Ectodermal cell (in vitro differentiated cells): ENCODE measurements around the gene LDLRAD1.
"Not testable (repeated sequence)": the region's sequence is repeated elsewhere in the genome, so short reads cannot be mapped to it uniquely, and the experiment has no call there.

ENCODE experiments used
- H3K27ac ChIP-seq: 2 replicates; pipeline ENCODE4 v1.7.0; 2013; ENCODE audit warnings: mild to moderate bottlenecking, low read depth, low read length; ENCODE audit not compliant: insufficient read depth, poor library complexity, severe bottlenecking
- H3K27me3 ChIP-seq: 2 replicates; pipeline ENCODE4 v1.7.0; 2013; ENCODE audit warnings: mild to moderate bottlenecking, low read length; ENCODE audit not compliant: insufficient read depth, control insufficient read depth, poor library complexity, severe bottlenecking
- H3K36me3 ChIP-seq: one replicate; pipeline ENCODE4 v1.7.0; 2013; ENCODE audit warnings: low read length; ENCODE audit not compliant: control insufficient read depth, insufficient read depth
- H3K4me1 ChIP-seq: one replicate; pipeline ENCODE4 v1.7.0; 2013; ENCODE audit warnings: low read length; ENCODE audit not compliant: control insufficient read depth, insufficient read depth
- H3K4me3 ChIP-seq: 2 replicates; pipeline ENCODE4 v1.7.0; 2013; ENCODE audit warnings: low read depth, low read length, control low read depth; ENCODE audit not compliant: insufficient read depth
- H3K9me3 ChIP-seq: 2 replicates; pipeline ENCODE4 v1.7.0; 2013; ENCODE audit warnings: mild to moderate bottlenecking, low read length, moderate library complexity; ENCODE audit not compliant: control insufficient read depth
- WGBS, 2 experiments: methylation state at CpG; one replicate each; pipeline ENCODE4 v1.1.7; 2013; ENCODE audit warnings: missing lambda C conversion rate in 2 of 2; 5-methylcytosine and 5-hydroxymethylcytosine counted together

The LDLRAD1 gene

GRCh38 chr1:54007613-54008012, 10.4 kb downstream of the LDLRAD1 start:
- Histone ChIP-seq H3K9me3 (no peaks in the 10 kb centered on the region), H3K27ac (no peak overlapping the region), H3K4me1 (no peaks in the 10 kb centered on the region), H3K36me3 (no peaks in the 10 kb centered on the region), H3K4me3 (no peak overlapping the region), H3K27me3 (no peaks in the 10 kb centered on the region)
- WGBS, 2 experiments = 94 to 97% methylated on average over 4 of the region's 4 CpGs

- H3K27ac ChIP-seq = no peak overlapping the region
- no peaks in the 10 kb centered on the region for H3K27me3 ChIP-seq
- H3K4me3 ChIP-seq = no peak overlapping the region
Measured at GRCh38 chr1:54006508-54006907, 11.5 kb downstream of the LDLRAD1 start.

GRCh38 chr1:54004481-54005049, 13.4 kb downstream of the LDLRAD1 start:
- no peaks in the 10 kb centered on the region for H3K9me3 ChIP-seq
- H3K4me3 ChIP-seq = no peak overlapping the region
- H3K27ac ChIP-seq = no peak overlapping the region
- H3K4me1 ChIP-seq = no peaks in the 10 kb centered on the region
- H3K27me3 ChIP-seq = no peaks in the 10 kb centered on the region
- no peaks in the 10 kb centered on the region for H3K36me3 ChIP-seq
- 94 to 95% methylated on average over 27 of the region's 27 CpGs for WGBS, 2 experiments

More at GRCh38 chr1:54006508-54006907, 11.5 kb downstream of the LDLRAD1 start:
- Histone ChIP-seq H3K9me3 (no peaks in the 10 kb centered on the region), H3K4me1 (no peaks in the 10 kb centered on the region), H3K36me3 (no peaks in the 10 kb centered on the region)
- WGBS, 2 experiments = 86 to 89% methylated on average over 4 of the region's 4 CpGs

- H3K27ac ChIP-seq, H3K36me3 ChIP-seq, H3K4me1 ChIP-seq, H3K9me3 ChIP-seq, H3K27me3 ChIP-seq, H3K4me3 ChIP-seq: not testable (repeated sequence)
- WGBS, 2 experiments = 96 to 97% methylated on average over 19 of the region's 19 CpGs
Measured at GRCh38 chr1:54003750-54004480, 14.1 kb downstream of the LDLRAD1 start.

GRCh38 chr1:54003249-54003646, 14.7 kb downstream of the LDLRAD1 start:
- H3K4me3 ChIP-seq = no peak overlapping the region
- WGBS, 2 experiments = 91 to 94% methylated on average over 12 of the region's 12 CpGs
- H3K36me3 ChIP-seq = no peaks in the 10 kb centered on the region
- no peaks in the 10 kb centered on the region for H3K27me3 ChIP-seq
- no peak overlapping the region for H3K27ac ChIP-seq
- H3K9me3 ChIP-seq = no peaks in the 10 kb centered on the region
- H3K4me1 ChIP-seq = no peaks in the 10 kb centered on the region

- Histone ChIP-seq H3K27me3 (no peaks in the 10 kb centered on the region), H3K4me3 (no peak overlapping the region), H3K4me1 (no peaks in the 10 kb centered on the region), H3K9me3 (no peaks in the 10 kb centered on the region), H3K27ac (no peak overlapping the region), H3K36me3 (no peaks in the 10 kb centered on the region)
- WGBS, 2 experiments = 88 to 92% methylated on average over 9 of the region's 9 CpGs
Measured at GRCh38 chr1:54002544-54003248, 15.3 kb downstream of the LDLRAD1 start.

DNA sequence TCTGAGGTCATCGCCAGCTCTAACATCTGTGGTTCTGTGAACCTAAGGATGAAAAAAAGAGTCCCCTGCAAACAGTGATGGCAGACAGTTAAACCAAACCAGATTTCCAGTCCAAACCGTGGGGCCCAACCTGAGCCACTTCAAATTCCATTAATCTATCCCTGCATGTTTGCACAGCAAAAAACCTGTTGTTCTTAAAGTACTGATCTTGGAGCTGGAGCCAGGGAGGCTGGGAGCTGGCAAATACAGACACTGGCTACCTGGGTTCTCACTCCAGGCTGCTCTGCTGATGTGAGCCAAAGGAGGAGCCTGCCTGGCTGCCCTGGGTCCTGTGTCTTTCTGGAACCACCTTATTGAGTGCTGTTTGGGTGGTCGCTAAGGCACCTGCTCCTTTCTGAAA, 16.4 kb downstream of the LDLRAD1 start:
- Histone ChIP-seq H3K4me3 (no peak overlapping the region), H3K27ac (no peak overlapping the region), H3K4me1 (no peaks in the 10 kb centered on the region), H3K27me3 (no peaks in the 10 kb centered on the region), H3K9me3 (no peaks in the 10 kb centered on the region), H3K36me3 (no peaks in the 10 kb centered on the region)
- WGBS, 2 experiments = 86 to 87% methylated on average over 3 of the region's 3 CpGs

DNA sequence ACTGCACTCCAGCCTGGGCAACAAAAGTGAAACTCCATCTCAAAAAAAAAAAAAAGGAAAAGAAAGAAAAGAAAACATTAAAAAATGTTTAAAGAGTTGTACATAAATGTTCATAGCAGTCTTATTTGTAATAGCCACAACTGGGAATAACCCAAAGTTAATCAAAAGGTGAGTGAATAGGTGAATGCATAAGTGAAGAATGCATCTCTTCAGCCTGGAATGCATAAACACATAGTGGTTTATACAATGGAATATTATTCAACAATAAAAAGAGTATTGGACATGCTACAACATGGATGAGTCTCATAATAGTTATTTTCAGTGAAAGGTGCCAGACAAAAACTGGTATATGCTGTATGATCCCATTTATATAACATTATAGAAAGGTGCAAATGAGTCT, 18.1 kb downstream of the LDLRAD1 start:
- Histone ChIP-seq H3K9me3 (no peaks in the 10 kb centered on the region), H3K27ac (no peak overlapping the region), H3K4me1 (no peaks in the 10 kb centered on the region), H3K36me3 (no peaks in the 10 kb centered on the region), H3K4me3 (no peak overlapping the region), H3K27me3 (no peaks in the 10 kb centered on the region)

GRCh38 chr1:53998223-53998622, 19.8 kb downstream of the LDLRAD1 start:
- H3K27ac ChIP-seq = no peak overlapping the region
- no peaks in the 10 kb centered on the region for H3K27me3 ChIP-seq
- no peaks in the 10 kb centered on the region for H3K4me1 ChIP-seq
- WGBS, 2 experiments = 91 to 100% methylated on average over 1 of the region's 1 CpG
- no peaks in the 10 kb centered on the region for H3K9me3 ChIP-seq
- H3K4me3 ChIP-seq = no peak overlapping the region
- no peaks in the 10 kb centered on the region for H3K36me3 ChIP-seq

- H3K4me1 ChIP-seq = no peaks in the 10 kb centered on the region
Measured at GRCh38 chr1:53995683-53996082, 22.3 kb downstream of the LDLRAD1 start.

More at GRCh38 chr1:53995683-53996082, 22.3 kb downstream of the LDLRAD1 start:
- no peaks in the 10 kb centered on the region for H3K9me3 ChIP-seq
- no peak overlapping the region for H3K27ac ChIP-seq
- no peaks in the 10 kb centered on the region for H3K27me3 ChIP-seq
- WGBS, 2 experiments = 100% methylated on average over 1 of the region's 1 CpG
- H3K4me3 ChIP-seq = no peak overlapping the region
- H3K36me3 ChIP-seq = no peaks in the 10 kb centered on the region
